GM13977 (cell line): ENCODE data around the gene ABCA7.

ENCODE experiments used
- DNase-seq: peaks from one replicate; pipeline ENCODE4 v3.0.0; 2012; ENCODE audit warnings: low spot score
- in situ Hi-C: fragments of 300-500 bp; cut with MboI; formaldehyde crosslinking; loops from one replicate; pipeline ENCODE4 v1.12.0; 2022; ENCODE audit warnings: low sequenced_read_pairs, low pct_unique_long_range_greater_than_20kb, mixed read lengths, inconsistent platforms; ENCODE audit not compliant: unreplicated experiment
- TF ChIP-seq, protein P1 (sequence below): IDR thresholded peaks from 2 replicates; pipeline ENCODE4 v1.5.1; 2012; ENCODE audit warnings: mild to moderate bottlenecking, control low read depth; ENCODE audit not compliant: insufficient read depth; ENCODE audit errors: extremely low read depth, missing control alignments

The ABCA7 gene

DNA sequence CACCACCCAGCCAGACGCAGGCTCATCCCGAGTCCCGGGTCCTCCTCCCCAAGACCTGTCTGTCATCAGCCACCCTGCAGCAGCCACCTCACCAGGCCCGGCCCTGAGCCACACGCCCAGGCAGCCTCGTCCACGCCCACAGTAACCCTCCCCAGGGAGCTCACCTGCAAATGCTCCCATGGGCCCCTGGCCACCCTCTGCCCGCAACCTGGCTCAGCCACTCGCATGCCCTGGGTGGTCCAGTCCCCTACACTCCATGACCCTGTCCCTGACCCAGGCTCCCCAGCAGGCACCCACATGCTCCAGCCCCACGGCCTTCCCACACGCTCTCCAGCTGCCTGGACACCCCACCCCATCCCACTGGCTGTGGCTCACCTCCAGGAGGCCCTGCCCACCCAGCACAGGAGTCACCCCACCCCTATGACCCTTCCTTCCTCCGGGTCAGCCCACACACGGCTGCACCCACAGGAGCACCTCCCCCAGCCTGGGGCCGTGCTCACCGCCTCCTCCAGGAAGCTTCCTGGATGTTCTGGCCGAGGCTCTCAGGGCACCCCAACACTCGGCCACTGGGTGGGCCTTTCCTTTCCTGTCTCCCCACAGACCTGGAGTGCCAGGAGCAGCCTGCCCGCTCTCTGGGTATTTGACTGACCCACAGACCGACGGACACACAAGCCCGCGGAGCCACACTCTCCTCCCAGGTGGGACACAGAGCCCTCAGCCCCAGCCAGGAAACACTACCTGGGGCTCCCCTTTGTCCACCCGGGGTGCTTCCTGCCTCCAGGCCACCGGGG lies 22.6 kb upstream of the ABCA7 start:
- TF ChIP-seq, protein P1, sequence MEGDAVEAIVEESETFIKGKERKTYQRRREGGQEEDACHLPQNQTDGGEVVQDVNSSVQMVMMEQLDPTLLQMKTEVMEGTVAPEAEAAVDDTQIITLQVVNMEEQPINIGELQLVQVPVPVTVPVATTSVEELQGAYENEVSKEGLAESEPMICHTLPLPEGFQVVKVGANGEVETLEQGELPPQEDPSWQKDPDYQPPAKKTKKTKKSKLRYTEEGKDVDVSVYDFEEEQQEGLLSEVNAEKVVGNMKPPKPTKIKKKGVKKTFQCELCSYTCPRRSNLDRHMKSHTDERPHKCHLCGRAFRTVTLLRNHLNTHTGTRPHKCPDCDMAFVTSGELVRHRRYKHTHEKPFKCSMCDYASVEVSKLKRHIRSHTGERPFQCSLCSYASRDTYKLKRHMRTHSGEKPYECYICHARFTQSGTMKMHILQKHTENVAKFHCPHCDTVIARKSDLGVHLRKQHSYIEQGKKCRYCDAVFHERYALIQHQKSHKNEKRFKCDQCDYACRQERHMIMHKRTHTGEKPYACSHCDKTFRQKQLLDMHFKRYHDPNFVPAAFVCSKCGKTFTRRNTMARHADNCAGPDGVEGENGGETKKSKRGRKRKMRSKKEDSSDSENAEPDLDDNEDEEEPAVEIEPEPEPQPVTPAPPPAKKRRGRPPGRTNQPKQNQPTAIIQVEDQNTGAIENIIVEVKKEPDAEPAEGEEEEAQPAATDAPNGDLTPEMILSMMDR: no peak
- no peak for DNase-seq
- in situ Hi-C loops: no loop called here

DNA sequence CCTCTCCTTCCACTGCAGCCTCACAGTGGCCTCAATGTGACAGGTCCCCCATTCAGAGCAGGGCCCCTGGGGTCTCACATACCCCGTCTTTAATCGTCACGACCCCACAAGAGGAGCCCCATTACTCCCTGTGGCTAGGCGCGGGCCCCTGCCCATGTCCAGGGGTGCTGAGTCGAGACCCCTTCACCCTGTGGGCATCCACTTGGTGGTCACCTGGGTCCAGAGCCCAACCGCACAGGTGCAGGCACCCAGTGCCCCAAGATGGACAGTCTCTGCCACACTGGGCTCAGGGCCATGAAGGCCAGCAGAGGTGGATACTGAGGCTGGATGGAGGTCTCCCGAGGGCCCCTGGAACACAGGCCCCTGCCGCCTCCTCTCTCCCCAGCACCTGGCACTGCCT lies 22.0 kb upstream of the ABCA7 start:
- TF ChIP-seq, protein P1: no peak
- in situ Hi-C loops: no loop called here
- no peak for DNase-seq

DNA sequence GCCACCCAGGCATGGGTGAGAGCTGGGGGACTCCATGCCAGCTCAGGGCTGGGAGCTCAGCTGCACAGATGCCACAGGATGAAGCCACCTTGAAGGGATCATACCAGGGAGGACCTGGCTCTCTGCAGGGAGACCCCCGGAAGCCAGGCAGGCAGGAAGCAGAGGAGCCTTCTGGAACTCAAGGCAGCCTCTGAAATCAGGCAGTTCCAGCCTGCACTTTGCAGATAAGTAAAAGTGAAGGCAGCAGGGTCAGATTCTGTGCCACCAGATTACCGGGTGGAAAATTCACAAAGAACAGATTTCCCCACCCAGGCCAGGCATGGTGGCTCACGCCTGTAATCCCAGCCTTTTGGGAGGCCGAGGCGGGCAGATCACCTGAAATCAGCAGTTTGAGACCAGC lies 21.5 kb upstream of the ABCA7 start:
- in situ Hi-C loops: no loop called here
- no peak for DNase-seq
- TF ChIP-seq, protein P1: no peak

DNA sequence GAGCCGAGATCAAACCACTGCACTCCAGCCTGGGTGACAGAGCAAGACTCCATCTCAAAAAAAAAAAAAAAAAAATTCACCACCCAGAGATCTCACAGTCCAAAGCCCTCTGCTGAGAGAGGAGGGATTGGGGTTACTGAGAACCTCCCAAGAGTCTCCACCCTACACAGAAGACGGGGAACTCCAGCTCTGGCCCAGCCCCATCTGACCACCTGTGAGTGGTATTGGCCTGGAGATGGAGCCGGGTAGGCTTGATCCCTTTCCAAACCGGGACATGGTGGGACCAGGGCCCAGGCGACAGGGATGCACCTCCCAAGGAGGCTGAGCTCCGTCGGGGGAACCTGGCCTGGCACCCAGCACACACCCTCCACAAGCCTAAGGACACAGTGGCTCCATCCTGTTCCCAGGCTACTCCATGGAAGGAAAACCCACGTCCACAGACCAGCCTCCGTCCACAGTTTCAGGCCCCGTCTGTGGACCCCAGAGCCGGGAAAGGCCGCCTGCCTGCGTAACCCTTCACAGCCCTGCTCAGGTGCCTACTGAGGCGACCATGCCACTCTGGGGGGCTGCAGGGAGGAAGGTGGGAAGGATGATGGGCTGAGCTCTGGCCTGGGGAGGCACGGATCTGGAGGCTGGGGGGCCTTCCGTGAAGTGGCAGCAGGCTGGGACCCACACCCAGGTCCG lies 20.8 kb upstream of the ABCA7 start:
- in situ Hi-C loops: no loop called here
- TF ChIP-seq, protein P1: no peak
- DNase-seq: no peak

DNA sequence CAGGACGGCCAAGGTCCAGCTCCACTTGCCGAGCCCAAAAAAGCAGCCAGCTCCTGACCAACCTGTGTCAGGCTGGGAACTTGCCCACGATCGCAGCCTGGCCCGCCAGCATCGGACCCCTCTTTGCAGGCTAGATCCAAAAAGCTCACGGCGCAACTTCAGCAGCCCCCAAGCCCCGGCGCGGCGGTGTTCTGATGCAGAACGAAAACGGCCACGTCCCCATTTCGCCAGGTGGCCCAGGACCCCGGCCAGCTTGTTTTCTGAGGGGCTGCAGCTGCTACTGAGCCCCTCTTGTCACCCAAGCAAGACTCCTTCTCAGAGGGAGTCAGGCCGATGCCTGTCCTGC lies 20.3 kb upstream of the ABCA7 start:
- no peak for DNase-seq
- in situ Hi-C loops: no loop called here
- TF ChIP-seq, protein P1: no peak

DNA sequence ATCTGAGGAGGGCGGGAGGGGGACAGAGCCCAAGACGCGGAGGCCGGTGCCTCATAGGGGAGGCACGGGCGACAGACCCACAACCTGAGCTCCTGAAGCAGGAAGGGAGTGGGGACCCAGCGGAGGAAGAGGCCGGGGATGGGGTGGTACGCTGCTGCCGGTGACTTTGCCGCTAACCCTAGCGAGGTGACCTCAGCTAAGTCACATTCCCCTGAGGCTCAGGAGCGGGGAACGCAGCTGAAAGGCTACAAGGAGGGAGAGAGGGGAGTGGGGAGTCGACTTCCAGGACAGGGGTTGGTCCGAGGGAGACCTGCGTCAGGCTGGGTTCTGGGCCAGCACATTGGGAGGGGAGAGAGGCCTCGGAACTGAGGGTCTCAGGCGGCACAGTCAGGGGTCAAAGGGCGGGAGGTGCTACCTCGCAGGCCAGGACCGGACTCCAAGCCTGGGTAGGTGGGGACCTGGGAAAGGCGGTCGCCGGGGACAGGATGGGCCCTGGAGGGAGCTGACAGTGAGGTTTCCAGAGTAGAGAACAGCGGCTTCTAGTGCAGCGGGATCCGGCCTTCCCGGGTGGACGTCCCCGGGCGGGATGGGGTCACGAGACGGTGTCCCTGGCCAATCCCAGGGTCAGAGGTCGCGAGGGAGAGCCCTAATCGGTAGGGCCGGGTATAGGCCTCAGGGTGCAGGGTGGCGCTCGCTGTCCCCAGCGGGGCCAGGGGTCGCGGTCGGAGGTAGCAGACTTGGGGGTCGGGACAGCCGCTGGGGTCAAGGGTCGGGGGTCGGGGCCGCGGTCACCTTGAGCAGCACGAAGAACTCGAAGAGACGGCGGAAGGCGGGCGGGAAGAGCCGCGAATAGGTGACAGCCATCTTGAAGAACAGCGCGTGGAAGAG lies 19.7 kb upstream of the ABCA7 start:
- in situ Hi-C loops: no loop called here
- TF ChIP-seq, protein P1: no peak
- no peak for DNase-seq
